ENCODE measurements around the gene SPZ1.
"Not testable (repeated sequence)": the region's sequence is repeated elsewhere in the genome, so short reads cannot be mapped to it uniquely, and the experiment has no call there.

Gene SPZ1

GRCh38 chr5:80319702-80320101 is at the start of gene SPZ1:
TSS of gene SPZ1 (plus strand) at chr5:80320002. CDS start at chr5:80320216, 214 bp downstream.
- DNase-seq (ENCODE audit: low read depth in 2 of 2) = no peak

- DNase-seq (ENCODE audit: low read depth in 2 of 2) = not testable (repeated sequence)
These were observed 49.3 kb upstream of the SPZ1 start for GRCh38 chr5:80270543-80270942.

- no peak for DNase-seq (ENCODE audit: low read depth in 2 of 2)
These were observed 44.5 kb upstream of the SPZ1 start for GRCh38 chr5:80275347-80275746.

GRCh38 chr5:80276186-80276585 is 43.6 kb upstream of the SPZ1 start:
- DNase-seq (ENCODE audit: low read depth in 2 of 2) = no peak

- DNase-seq (ENCODE audit: low read depth in 2 of 2) = no peak
These were observed 42.6 kb upstream of the SPZ1 start for GRCh38 chr5:80277191-80277590.

- DNase-seq (ENCODE audit: low read depth in 2 of 2) = no peak
These were observed 37.7 kb upstream of the SPZ1 start for GRCh38 chr5:80282054-80282453.

- DNase-seq (ENCODE audit: low read depth in 2 of 2) = no peak
These were observed 36.4 kb upstream of the SPZ1 start for GRCh38 chr5:80283360-80283759.

- DNase-seq (ENCODE audit: low read depth in 2 of 2) = no peak
These were observed 35.1 kb upstream of the SPZ1 start for GRCh38 chr5:80284720-80285119.

- no peak for DNase-seq (ENCODE audit: low read depth in 2 of 2)
These were observed 31.6 kb upstream of the SPZ1 start for GRCh38 chr5:80288177-80288576.

- no peak for DNase-seq (ENCODE audit: low read depth in 2 of 2)
These were observed 30.5 kb upstream of the SPZ1 start for GRCh38 chr5:80289320-80289719.

GRCh38 chr5:80291761-80292160 is 28.0 kb upstream of the SPZ1 start:
- DNase-seq (ENCODE audit: low read depth in 2 of 2) = no peak

GRCh38 chr5:80296121-80296520 is 23.7 kb upstream of the SPZ1 start:
- DNase-seq (ENCODE audit: low read depth in 2 of 2) = no peak

- DNase-seq (ENCODE audit: low read depth in 2 of 2) = no peak
These were observed 20.2 kb upstream of the SPZ1 start for GRCh38 chr5:80299601-80300000.

- DNase-seq (ENCODE audit: low read depth in 2 of 2) = no peak
These were observed 19.7 kb upstream of the SPZ1 start for GRCh38 chr5:80300125-80300524.

- DNase-seq (ENCODE audit: low read depth in 2 of 2) = not testable (repeated sequence)
These were observed 19.0 kb upstream of the SPZ1 start for GRCh38 chr5:80300796-80301195.

GRCh38 chr5:80301342-80301741 is 18.5 kb upstream of the SPZ1 start:
- DNase-seq (ENCODE audit: low read depth in 2 of 2) = not testable (repeated sequence)

- no peak for DNase-seq (ENCODE audit: low read depth in 2 of 2)
These were observed 17.2 kb upstream of the SPZ1 start for GRCh38 chr5:80302636-80303035.

- DNase-seq (ENCODE audit: low read depth in 2 of 2) = no peak
These were observed 11.3 kb upstream of the SPZ1 start for GRCh38 chr5:80308526-80308925.

- DNase-seq (ENCODE audit: low read depth in 2 of 2) = no peak
These were observed 9.7 kb upstream of the SPZ1 start for GRCh38 chr5:80309871-80310665.

GRCh38 chr5:80315244-80315643 is 4.6 kb upstream of the SPZ1 start:
- DNase-seq (ENCODE audit: low read depth in 2 of 2) = no peak

GRCh38 chr5:80318212-80318611 is 1.6 kb upstream of the SPZ1 start:
- DNase-seq (ENCODE audit: low read depth in 2 of 2) = no peak

- DNase-seq (ENCODE audit: low read depth in 2 of 2) = no peak
These were observed 5.1 kb downstream of the SPZ1 start for GRCh38 chr5:80324912-80325311.

- no peak for DNase-seq (ENCODE audit: low read depth in 2 of 2)
These were observed 6.7 kb downstream of the SPZ1 start for GRCh38 chr5:80326468-80326867.

GRCh38 chr5:80337379-80337778 is 17.6 kb downstream of the SPZ1 start:
- no peak for DNase-seq (ENCODE audit: low read depth in 2 of 2)
